ENCODE data around the gene TMUB1.

- TF ChIP-seq CTCF (IDR thresholded peaks at IDR 0.05; ENCODE audit: low read length) (no peak), EZH2 (IDR thresholded peaks at IDR 0.05; ENCODE audit: borderline replicate concordance, low read length) (no peak)
Measured at GRCh38 chr7:151060113-151060415, 23.2 kb downstream of the TMUB1 start.
